ENCODE results near the gene MBOAT7.

- TF ChIP-seq CTCF (IDR thresholded peaks at IDR 0.05) = no peak
- no peak for TF ChIP-seq POLR2A (IDR thresholded peaks at IDR 0.05)
Measured at GRCh38 chr19:54133312-54133956, 55.9 kb downstream of the MBOAT7 start.
